GM15510 (cell line): Measurements from ENCODE around the gene RUFY4.

ENCODE experiments used
- POLR2A ChIP-seq: IDR thresholded peaks from 3 replicates; pipeline ENCODE4 v1.6.1; 2011; ENCODE audit warnings: borderline replicate concordance; ENCODE audit not compliant: insufficient read length; ENCODE audit errors: extremely low read depth

Gene RUFY4

DNA sequence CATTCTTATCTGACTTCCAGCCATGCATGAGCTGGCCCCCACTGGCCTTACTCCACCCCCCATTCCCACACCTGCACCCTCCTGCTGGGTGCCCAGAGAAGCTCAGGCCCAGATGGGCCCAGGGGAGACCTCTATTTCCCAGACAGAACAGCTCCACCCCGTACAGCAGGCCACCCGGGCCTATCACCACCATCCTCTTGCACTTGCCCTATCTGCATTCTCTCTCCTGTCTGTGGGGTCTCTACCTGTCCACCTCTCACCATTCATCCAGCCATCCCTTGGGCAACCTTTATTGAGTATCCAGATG lies 40.9 kb upstream of the RUFY4 start:
- TF ChIP-seq POLR2A, result no peak

GRCh38 chr2:218028562-218029348 lies 40.3 kb upstream of the RUFY4 start:
- TF ChIP-seq POLR2A, result no peak

DNA sequence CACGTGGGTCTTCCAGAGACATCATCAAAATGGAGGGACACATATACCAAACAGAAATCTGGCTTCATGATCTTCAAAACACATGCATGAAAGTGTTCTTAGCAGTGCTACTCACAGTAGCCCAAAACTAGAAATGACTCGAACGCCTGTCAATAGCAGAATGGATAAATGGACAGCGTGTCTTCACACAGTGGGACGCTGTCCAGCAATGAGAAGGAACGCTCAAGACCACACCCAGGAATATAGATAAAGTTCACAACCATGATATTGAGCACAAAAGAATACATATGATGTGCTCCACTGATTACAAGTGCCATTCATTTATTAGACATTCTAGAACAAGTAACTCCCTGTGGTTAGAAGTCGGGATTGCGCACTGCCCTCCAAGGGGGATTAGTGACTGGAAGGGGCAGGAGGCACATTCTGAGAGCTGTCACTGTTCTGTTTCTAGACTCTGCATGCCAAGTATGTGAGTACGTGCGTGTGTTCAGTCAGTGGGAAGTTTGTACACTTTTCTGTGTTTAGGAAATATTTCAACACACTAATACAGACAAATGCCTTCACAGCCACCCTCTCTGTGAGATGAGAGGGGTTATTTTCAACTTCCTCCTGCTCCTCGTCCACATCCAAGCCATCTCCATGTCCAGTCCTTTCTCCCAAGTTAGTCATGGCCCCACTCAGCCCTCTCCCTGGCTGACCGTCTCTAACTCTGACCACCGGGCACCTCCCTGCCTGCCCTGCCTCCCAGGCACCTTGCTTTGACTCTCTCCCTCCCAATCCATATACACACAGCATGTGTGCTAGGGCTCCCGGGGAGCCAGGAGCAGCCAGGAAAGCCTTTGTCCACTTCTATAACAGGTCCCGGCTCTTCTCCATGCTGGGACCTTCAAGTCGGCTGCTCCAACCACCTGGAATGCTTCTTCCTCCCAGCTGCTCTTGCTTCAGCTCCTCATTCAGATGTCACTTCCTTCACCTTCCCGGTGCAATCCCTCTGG lies 39.4 kb upstream of the RUFY4 start:
- no peak for TF ChIP-seq POLR2A

GRCh38 chr2:218030409-218031195 lies 38.5 kb upstream of the RUFY4 start:
- no peak for TF ChIP-seq POLR2A

GRCh38 chr2:218031261-218031660 lies 37.8 kb upstream of the RUFY4 start:
- TF ChIP-seq POLR2A, result no peak

DNA sequence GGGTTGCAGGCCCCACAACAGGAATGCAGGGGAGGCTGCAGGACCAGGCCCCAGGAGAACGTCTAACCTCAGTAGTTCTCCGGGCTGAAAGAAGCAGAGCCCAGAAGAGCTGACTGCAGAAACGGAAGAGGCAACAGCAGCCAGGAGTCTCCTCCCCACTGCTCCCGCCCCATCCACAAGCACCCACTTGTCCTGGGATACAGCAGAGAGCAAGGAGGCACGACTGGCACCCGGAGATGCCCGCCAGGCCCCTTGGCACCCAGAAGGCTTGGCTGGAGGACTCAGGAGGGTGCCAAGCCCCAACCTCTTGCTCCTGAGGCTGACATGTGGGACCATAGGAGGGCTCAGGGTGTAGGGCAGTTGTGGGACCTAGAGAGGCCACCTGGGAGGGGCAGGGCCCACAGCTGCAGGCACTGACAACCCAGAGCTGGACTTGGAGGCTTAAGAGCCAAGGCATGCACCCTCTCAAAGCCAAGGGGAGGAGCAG lies 37.2 kb upstream of the RUFY4 start:
- TF ChIP-seq POLR2A, result no peak

DNA sequence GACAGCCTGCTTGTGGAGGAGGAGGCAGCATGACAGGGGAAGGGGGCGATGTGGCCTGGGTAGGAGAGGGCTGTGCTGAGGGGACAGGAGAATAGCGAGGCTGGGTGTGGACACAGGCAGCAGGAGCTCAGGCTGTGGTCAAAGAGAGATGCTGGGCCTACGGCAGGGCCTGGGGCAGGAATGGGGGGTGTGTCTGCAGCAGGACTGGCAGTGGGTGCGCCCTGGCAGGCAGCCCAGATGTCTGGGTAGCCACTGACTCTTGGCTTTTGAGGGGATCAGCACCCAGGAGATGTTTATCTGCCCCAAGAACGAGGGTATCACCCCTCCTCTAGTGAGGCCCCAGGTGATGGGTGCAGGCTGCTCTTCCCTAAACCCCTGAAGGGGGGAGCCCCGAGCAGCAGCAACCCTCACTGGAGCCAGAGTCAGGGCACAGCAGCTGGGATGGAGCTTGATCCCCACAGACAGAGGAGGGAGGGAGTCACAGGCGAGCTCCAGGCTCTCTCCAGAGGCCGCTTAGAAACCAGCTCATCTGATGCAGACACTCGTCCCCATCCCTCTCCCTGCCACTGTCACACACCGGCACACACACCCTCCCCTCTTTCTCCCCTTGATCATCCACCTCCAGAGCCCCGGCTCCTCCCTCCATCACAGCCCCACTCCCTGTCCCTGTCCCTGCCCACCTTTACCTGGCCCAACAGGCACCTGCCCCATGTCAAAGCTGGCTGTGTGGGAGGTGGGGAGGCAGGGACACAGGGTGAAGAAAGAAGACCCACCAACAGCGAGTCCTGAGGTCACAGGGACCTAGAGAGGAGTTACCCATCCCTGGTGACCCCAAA lies 36.5 kb upstream of the RUFY4 start:
- TF ChIP-seq POLR2A, result no peak

DNA sequence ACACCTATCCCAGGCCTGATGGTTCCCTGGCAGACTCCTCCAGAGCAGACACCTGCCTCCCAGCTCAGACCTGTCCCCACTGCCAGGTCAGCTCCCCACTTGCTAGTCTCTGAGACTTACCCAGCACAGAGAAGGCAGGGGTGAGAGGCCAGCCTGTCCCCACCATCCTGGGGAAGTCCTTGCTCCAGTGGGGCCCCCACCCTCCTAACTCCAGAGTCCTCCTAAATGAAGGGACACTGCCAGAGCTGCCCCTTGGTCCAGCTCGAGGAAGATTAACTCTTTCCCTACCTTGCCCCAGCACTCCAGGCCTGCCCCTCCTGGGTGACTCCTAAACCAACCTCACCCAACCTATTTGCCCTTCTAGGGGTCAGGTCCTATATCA lies 35.9 kb upstream of the RUFY4 start:
- no peak for TF ChIP-seq POLR2A

DNA sequence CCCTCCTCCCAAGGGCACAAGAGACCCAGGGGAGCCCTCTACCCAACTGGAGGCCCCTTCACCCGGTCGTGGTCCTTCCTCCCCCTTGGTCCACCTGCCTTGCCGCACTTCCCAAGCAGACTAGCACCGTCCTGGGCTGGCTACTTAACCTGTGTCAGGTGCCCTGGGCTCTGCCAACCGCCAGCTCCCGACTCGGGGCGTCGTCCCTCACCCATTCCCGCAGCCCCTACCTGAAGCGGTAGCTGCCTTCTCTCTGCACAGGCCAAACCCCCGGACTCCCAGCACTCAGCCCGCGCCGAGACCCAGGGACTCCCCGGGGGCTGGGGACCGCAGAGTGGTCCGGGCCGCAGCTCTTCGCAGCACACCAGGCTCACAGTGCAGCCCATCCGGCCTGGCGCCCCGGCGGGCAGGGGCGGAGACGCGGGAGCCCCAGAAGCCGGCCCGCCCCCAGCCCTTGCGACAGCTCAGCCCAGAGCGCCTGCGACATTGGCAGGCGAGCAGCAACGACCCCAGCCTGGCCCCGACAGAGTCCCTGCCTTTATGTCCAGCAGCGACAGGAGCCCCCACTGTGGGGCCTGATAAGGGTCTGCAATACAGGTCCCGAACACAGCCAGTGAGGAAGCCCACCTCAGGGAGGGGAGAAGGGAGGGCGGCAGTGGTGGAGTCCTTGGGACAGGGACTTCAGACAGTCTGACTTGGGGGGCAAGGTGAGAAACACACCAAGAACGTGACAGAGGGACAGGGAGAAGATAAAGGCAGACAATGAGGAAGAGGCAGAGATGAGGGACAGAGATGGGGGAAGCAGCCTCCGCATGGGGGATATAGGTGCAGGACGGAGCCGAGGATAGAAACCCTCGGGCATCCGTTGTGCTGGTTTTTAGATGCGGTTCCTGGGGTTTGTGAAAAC lies 35.2 kb upstream of the RUFY4 start:
- no peak for TF ChIP-seq POLR2A

DNA sequence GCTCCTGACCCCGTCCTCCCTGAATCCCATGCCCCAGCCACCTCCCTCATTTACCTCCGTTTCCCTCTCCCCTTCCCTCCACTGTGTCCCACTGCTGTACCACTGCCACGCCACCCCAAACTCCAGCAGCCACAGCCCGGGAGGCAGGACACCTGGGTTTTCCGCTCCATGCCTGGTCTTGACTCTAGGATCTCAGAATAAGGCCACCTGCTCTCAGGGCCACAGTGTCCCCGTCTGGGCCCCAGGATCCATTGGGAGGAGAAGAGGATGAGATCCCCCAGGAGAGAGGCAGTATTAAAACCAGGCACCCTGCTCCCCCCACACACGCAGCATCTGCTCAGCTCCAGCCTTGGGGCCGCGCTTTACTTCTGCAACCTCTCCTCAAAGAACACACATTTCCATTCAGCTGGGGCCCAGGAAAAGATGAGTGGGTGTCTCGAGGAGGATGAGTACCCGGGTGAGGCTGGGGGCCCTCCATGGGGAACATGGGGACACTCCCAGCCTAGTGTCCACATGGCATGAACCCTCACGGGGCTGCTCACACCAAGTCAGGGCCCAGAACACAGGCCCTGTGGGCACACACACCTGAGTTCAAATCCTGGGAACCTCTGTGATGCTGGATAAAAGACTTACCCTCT lies 33.5 kb upstream of the RUFY4 start:
- TF ChIP-seq POLR2A, result no peak

- no peak for TF ChIP-seq POLR2A
Observed at GRCh38 chr2:218036371-218036770, 32.7 kb upstream of the RUFY4 start.

DNA sequence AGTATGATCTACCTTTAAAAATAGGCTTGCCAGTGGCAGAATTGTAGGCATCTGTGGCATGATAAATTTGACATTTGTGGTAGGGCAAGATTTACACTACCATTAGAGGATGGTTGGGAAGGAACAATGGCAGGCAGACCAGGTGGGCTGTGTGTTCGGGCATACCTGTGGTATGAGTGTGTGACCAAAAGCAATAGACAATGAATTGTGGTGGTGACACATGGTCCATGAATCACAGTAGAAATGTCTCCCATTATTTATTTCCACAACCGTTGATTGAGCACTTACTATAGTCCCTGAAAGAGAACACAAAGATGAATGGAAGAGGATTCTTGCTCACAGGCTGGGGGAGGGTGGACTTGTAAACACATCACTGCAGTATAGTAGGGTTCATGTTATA lies 29.9 kb upstream of the RUFY4 start:
- no peak for TF ChIP-seq POLR2A

GRCh38 chr2:218040883-218041282 lies 28.2 kb upstream of the RUFY4 start:
- TF ChIP-seq POLR2A, result no peak
